Osteoblast (primary cell): Measurements from ENCODE around the gene ARL5C. TPM values are rescaled to one million over a fixed set of nuclear protein-coding genes. Genes with fewer than 3 reads are reported as not detected.
A peak's percentile ranks its signal among the peaks of the same experiment; 100 is the strongest.

Experiments
- DNase-seq: peaks from one replicate; pipeline ENCODE4 v3.0.0; 2011; ENCODE audit warnings: low spot score, mixed read lengths; ENCODE audit not compliant: insufficient read length; ENCODE audit errors: missing footprints
- H2AFZ ChIP-seq: 2 replicates; pipeline ENCODE4 v1.6.0; 2011; ENCODE audit warnings: mild to moderate bottlenecking, low read length
- H3K27ac ChIP-seq: 2 replicates; pipeline ENCODE4 v1.5.1; 2011; ENCODE audit warnings: mild to moderate bottlenecking, low read depth, low read length, moderate library complexity
- H3K27me3 ChIP-seq: 2 replicates; pipeline ENCODE4 v1.6.0; 2012; ENCODE audit warnings: mild to moderate bottlenecking, control low read depth, inconsistent platforms, low read length, moderate library complexity; ENCODE audit not compliant: insufficient read depth
- H3K36me3 ChIP-seq: 2 replicates; pipeline ENCODE4 v1.5.1; 2011; ENCODE audit warnings: mild to moderate bottlenecking, low read length, control low read depth, moderate library complexity; ENCODE audit not compliant: insufficient read depth
- H3K4me1 ChIP-seq: 2 replicates; pipeline ENCODE4 v1.5.1; 2011; ENCODE audit warnings: mild to moderate bottlenecking, low read length, control low read depth, moderate library complexity; ENCODE audit not compliant: insufficient read depth
- H3K4me2 ChIP-seq: 2 replicates; pipeline ENCODE4 v1.6.0; 2011; ENCODE audit warnings: mild to moderate bottlenecking, low read length; ENCODE audit not compliant: insufficient read depth
- H3K4me3 ChIP-seq: fragments of 200-600 bp; sonication (generic); 3 replicates; pipeline ENCODE4 v1.5.1; 2012; ENCODE audit warnings: mild to moderate bottlenecking, low read length, inconsistent platforms; ENCODE audit not compliant: insufficient read depth
- H3K79me2 ChIP-seq: 2 replicates; pipeline ENCODE4 v1.6.0; 2012; ENCODE audit warnings: mild to moderate bottlenecking, low read length, control low read depth, inconsistent platforms; ENCODE audit not compliant: insufficient read depth
- H3K9me3 ChIP-seq: 2 replicates; pipeline ENCODE4 v1.5.1; 2011; ENCODE audit warnings: low read depth, low read length, control low read depth
- H4K20me1 ChIP-seq: 2 replicates; pipeline ENCODE4 v1.6.0; 2012; ENCODE audit warnings: mild to moderate bottlenecking, low read length, control low read depth; ENCODE audit not compliant: insufficient read depth
- CTCF ChIP-seq: IDR thresholded peaks from 2 replicates; pipeline ENCODE4 v1.5.1; 2011; ENCODE audit warnings: mild to moderate bottlenecking, low read depth, low read length, moderate library complexity; ENCODE audit errors: extremely low read depth
- total RNA-seq: library from RNA; depleted of rRNA; stranded (reverse); fragments of >200 nt; gene quantifications from 2 replicates; pipeline ENCODE4 v1.2.3, GENCODE V29; 2012

ARL5C gene
- total RNA-seq, 1 donor: not detected

- DNase-seq: peak; percentile 13
- Histone ChIP-seq H3K79me2 (no peaks in the 10 kb centered on the region), H3K9me3 (no peaks in the 10 kb centered on the region), H4K20me1 (no peaks in the 10 kb centered on the region), H3K4me2 (no peak overlapping the region), H2AFZ (no peak overlapping the region), H3K36me3 (no peaks in the 10 kb centered on the region), H3K4me3 (no peak overlapping the region), H3K27me3 (peaks cover 22% of the 10 kb centered on the region), H3K4me1 (peaks cover 3% of the 10 kb centered on the region), H3K27ac (no peak overlapping the region)
- TF ChIP-seq CTCF: no peak
These were observed 4.0 kb downstream of the ARL5C start for GRCh38 chr17:39161962-39162361.

- DNase-seq: no peak
- Histone ChIP-seq H3K4me1 (no peaks in the 10 kb centered on the region), H3K79me2 (no peaks in the 10 kb centered on the region), H3K36me3 (no peaks in the 10 kb centered on the region), H2AFZ (no peak overlapping the region), H3K27ac (no peak overlapping the region), H3K4me3 (no peak overlapping the region), H3K4me2 (no peak overlapping the region), H4K20me1 (no peaks in the 10 kb centered on the region), H3K9me3 (no peaks in the 10 kb centered on the region), H3K27me3 (peaks cover 7% of the 10 kb centered on the region)
- TF ChIP-seq CTCF: no peak
These were observed 7.3 kb downstream of the ARL5C start for GRCh38 chr17:39158623-39159022.

GRCh38 chr17:39156491-39156890 is 9.5 kb downstream of the ARL5C start:
- H2AFZ ChIP-seq: no peak overlapping the region
- H3K4me1 ChIP-seq: peaks cover 13% of the 10 kb centered on the region
- no peaks in the 10 kb centered on the region for H3K9me3 ChIP-seq
- peak; percentile 11 for DNase-seq
- no peak overlapping the region for H3K4me2 ChIP-seq
- TF ChIP-seq CTCF: no peak
- H3K27ac ChIP-seq: no peak overlapping the region
- H4K20me1 ChIP-seq: no peaks in the 10 kb centered on the region
- H3K36me3 ChIP-seq: no peaks in the 10 kb centered on the region
- H3K79me2 ChIP-seq: no peaks in the 10 kb centered on the region
- H3K27me3 ChIP-seq: peaks cover 16% of the 10 kb centered on the region
- no peak overlapping the region for H3K4me3 ChIP-seq

- Histone ChIP-seq H3K27me3 (peaks cover 23% of the 10 kb centered on the region), H3K27ac (no peak overlapping the region), H3K4me2 (no peak overlapping the region), H3K4me1 (peaks cover 13% of the 10 kb centered on the region), H3K9me3 (no peaks in the 10 kb centered on the region), H4K20me1 (no peaks in the 10 kb centered on the region), H3K4me3 (no peak overlapping the region), H3K36me3 (no peaks in the 10 kb centered on the region), H2AFZ (no peak overlapping the region), H3K79me2 (no peaks in the 10 kb centered on the region)
- DNase-seq: no peak
- no peak for TF ChIP-seq CTCF
These were observed 10.3 kb downstream of the ARL5C start for GRCh38 chr17:39155654-39156053.
